Endodermal cell (in vitro differentiated cells): ENCODE results near the gene TMED7. TPM values are rescaled to one million over a fixed set of nuclear protein-coding genes. Genes with fewer than 3 reads are reported as not detected.

Experiments
- DNase-seq: peaks from one replicate; pipeline ENCODE4 v3.0.0-alpha.2; 2017
- H3K27ac ChIP-seq: 2 replicates; pipeline ENCODE4 v1.5.1; 2013; ENCODE audit warnings: mild to moderate bottlenecking, low read depth, low read length, moderate library complexity
- H3K27me3 ChIP-seq: 2 replicates; pipeline ENCODE4 v1.6.1; 2013; ENCODE audit warnings: mild to moderate bottlenecking, low read length, moderate library complexity; ENCODE audit not compliant: insufficient read depth, control insufficient read depth, poor library complexity, severe bottlenecking
- H3K36me3 ChIP-seq: 2 replicates; pipeline ENCODE4 v1.7.0; 2013; ENCODE audit warnings: mild to moderate bottlenecking, low read length, moderate library complexity; ENCODE audit not compliant: control insufficient read depth, insufficient read depth
- H3K4me1 ChIP-seq: one replicate; pipeline ENCODE4 v1.7.0; 2013; ENCODE audit warnings: low read length; ENCODE audit not compliant: control insufficient read depth, insufficient read depth
- H3K4me3 ChIP-seq: 2 replicates; pipeline ENCODE4 v1.5.1; 2013; ENCODE audit warnings: mild to moderate bottlenecking, low read length, moderate library complexity
- H3K9ac ChIP-seq: 2 replicates; pipeline ENCODE4 v1.6.1; 2013; ENCODE audit warnings: mild to moderate bottlenecking, low read length, moderate library complexity; ENCODE audit not compliant: poor library complexity, severe bottlenecking; ENCODE audit errors: extremely low read depth
- H3K9me3 ChIP-seq: 2 replicates; pipeline ENCODE4 v1.6.1; 2013; ENCODE audit warnings: mild to moderate bottlenecking, low read length, moderate library complexity; ENCODE audit not compliant: control insufficient read depth
- H3K27ac Mint-ChIP-seq: 2 replicates; pipeline ENCODE4 v1.8.0; 2020; ENCODE audit warnings: mixed read lengths
- H3K27me3 Mint-ChIP-seq: 2 replicates; pipeline ENCODE4 v1.8.0; 2021; ENCODE audit warnings: mild to moderate bottlenecking, mixed read lengths; ENCODE audit not compliant: insufficient read depth
- H3K36me3 Mint-ChIP-seq: 2 replicates; pipeline ENCODE4 v1.8.0; 2020; ENCODE audit warnings: low read depth, mixed read lengths
- H3K4me1 Mint-ChIP-seq: 2 replicates; pipeline ENCODE4 v1.8.0; 2020; ENCODE audit warnings: mixed read lengths
- H3K4me3 Mint-ChIP-seq: 2 replicates; pipeline ENCODE4 v1.8.0; 2020; ENCODE audit warnings: mild to moderate bottlenecking, moderate library complexity, mixed read lengths
- H3K9me3 Mint-ChIP-seq: 2 replicates; pipeline ENCODE4 v1.8.0; 2020; ENCODE audit warnings: mild to moderate bottlenecking, mixed read lengths
- WGBS, 2 experiments: methylation state at CpG; one replicate each; pipeline versions ENCODE4 v1.1.5 to v1.1.7; 2013; ENCODE audit warnings: missing lambda C conversion rate in 2 of 2, mixed read lengths in 1 of 2; ENCODE audit not compliant: insufficient coverage in 1 of 2, insufficient read length in 1 of 2; 5-methylcytosine and 5-hydroxymethylcytosine counted together
- total RNA-seq, 2 donors: library from RNA; stranded (reverse); fragmentation: NEBNext Ultra II Directional in 1 of 2; extraction: Animal tissue kit (Norgen Biotek cat#: 25700) in 1 of 2; gene quantifications; 2 replicates in 1 of 2; 3 replicates in 1 of 2; pipeline ENCODE4 v1.2.1, GENCODE V29; 2021
- TF ChIP-seq, protein P1 (sequence below): fragments of 200-600 bp; sonication (generic); conservative IDR thresholded peaks from 2 replicates; pipeline ENCODE4 v1.5.0; 2021; ENCODE audit warnings: antibody characterized with exemption, mild to moderate bottlenecking

The TMED7 gene
- total RNA-seq, 2 donors from 2014 or later, result 64.4 to 75.3 TPM

DNA sequence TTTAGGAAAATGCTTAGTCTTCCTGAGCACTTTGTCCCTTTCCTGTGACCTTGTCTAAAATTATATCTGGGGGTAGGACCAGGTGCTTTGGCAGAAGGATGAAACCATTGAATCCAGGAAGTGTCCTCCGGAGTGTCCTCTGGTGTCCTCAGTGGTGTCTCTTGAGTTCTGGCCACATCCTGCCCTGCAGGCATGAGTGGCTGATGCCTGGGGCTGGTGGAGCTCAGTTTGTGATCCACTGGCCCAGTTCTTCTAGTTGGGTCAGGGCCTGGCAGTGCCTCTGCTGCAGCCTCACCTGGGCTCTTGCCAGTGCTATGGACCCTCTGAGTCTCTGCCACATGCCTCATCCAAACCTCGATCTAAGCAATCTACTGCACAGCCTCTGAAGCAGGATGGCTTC is 14.4 kb upstream of the TMED7 start:
- no peaks in the 10 kb centered on the region for H3K4me1 ChIP-seq
- Mint-ChIP-seq H3K4me1 (peaks cover 14% of the 10 kb centered on the region), H3K27ac (no peak overlapping the region), H3K9me3 (no peaks in the 10 kb centered on the region), H3K4me3 (no peak overlapping the region), H3K27me3 (no peaks in the 10 kb centered on the region), H3K36me3 (no peaks in the 10 kb centered on the region)
- DNase-seq, result no peak
- no peak overlapping the region for H3K9ac ChIP-seq
- WGBS, 2 experiments, result 93 to 100% methylated on average over 1 to 2 of the region's 2 CpGs
- no peaks in the 10 kb centered on the region for H3K36me3 ChIP-seq
- H3K27ac ChIP-seq, result no peak overlapping the region
- no peaks in the 10 kb centered on the region for H3K9me3 ChIP-seq
- no peak overlapping the region for H3K4me3 ChIP-seq
- no peaks in the 10 kb centered on the region for H3K27me3 ChIP-seq
- TF ChIP-seq, protein P1, sequence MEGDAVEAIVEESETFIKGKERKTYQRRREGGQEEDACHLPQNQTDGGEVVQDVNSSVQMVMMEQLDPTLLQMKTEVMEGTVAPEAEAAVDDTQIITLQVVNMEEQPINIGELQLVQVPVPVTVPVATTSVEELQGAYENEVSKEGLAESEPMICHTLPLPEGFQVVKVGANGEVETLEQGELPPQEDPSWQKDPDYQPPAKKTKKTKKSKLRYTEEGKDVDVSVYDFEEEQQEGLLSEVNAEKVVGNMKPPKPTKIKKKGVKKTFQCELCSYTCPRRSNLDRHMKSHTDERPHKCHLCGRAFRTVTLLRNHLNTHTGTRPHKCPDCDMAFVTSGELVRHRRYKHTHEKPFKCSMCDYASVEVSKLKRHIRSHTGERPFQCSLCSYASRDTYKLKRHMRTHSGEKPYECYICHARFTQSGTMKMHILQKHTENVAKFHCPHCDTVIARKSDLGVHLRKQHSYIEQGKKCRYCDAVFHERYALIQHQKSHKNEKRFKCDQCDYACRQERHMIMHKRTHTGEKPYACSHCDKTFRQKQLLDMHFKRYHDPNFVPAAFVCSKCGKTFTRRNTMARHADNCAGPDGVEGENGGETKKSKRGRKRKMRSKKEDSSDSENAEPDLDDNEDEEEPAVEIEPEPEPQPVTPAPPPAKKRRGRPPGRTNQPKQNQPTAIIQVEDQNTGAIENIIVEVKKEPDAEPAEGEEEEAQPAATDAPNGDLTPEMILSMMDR, result no peak

DNA sequence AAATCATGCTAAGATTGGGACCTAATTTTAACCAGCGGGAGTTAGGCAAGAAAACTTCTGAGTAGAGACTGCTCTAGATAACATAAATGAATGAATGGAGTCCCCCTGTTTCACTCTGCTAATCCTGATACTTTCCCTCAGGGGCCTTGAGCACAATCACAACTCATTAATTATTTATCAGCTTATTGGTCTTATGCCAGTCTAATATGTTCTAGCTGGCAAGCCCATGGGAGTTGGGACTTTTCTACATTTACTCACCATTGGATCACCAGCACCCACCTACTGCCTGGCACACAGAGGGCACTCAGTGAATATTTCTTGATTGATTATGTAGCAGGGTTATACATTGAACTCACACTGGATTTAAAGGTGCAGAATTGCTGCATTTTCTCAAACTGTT is 13.5 kb upstream of the TMED7 start:
- TF ChIP-seq, protein P1, result no peak

DNA sequence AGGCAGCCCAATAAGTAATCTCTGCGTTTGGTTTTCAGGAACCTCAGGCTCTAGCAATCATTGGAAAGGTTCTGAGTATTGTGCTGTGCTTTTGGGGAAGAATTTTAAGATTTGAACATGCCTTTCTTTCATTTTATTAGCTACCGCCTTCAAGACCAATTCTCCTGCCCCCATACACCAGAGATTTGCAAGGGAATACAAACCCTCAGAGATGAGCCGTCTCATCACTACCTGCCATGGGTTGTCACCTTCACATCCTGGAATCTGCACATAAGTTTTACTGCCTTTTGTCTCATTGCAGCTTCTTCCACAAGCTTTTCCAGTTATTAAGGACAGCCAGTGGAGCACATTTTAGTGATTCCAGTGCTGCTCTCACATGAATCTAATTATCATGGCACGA is 11.7 kb upstream of the TMED7 start:
- TF ChIP-seq, protein P1, result no peak
- no peaks in the 10 kb centered on the region for H3K36me3 ChIP-seq
- H3K36me3 Mint-ChIP-seq, result no peaks in the 10 kb centered on the region
- no peak overlapping the region for H3K27ac Mint-ChIP-seq
- no peak for DNase-seq
- H3K4me1 Mint-ChIP-seq, result peaks cover 20% of the 10 kb centered on the region
- no peak overlapping the region for H3K4me3 ChIP-seq
- H3K9me3 ChIP-seq, result no peaks in the 10 kb centered on the region
- H3K9me3 Mint-ChIP-seq, result no peaks in the 10 kb centered on the region
- H3K4me1 ChIP-seq, result no peaks in the 10 kb centered on the region
- no peak overlapping the region for H3K9ac ChIP-seq
- 96 to 100% methylated on average over 1 to 4 of the region's 4 CpGs for WGBS, 2 experiments
- H3K27ac ChIP-seq, result no peak overlapping the region
- H3K27me3 Mint-ChIP-seq, result no peaks in the 10 kb centered on the region
- H3K27me3 ChIP-seq, result no peaks in the 10 kb centered on the region
- H3K4me3 Mint-ChIP-seq, result no peak overlapping the region

More for the DNA sequence above, 13.5 kb upstream of the TMED7 start:
- Mint-ChIP-seq H3K4me3 (no peak overlapping the region), H3K9me3 (no peaks in the 10 kb centered on the region), H3K36me3 (no peaks in the 10 kb centered on the region), H3K27me3 (no peaks in the 10 kb centered on the region), H3K4me1 (peaks cover 17% of the 10 kb centered on the region), H3K27ac (no peak overlapping the region)
- H3K9ac ChIP-seq, result no peak overlapping the region
- no peak for DNase-seq
- 91 to 100% methylated on average over 1 of the region's 1 CpG for WGBS, 2 experiments
- no peak overlapping the region for H3K27ac ChIP-seq
- H3K4me1 ChIP-seq, result no peaks in the 10 kb centered on the region
- no peaks in the 10 kb centered on the region for H3K9me3 ChIP-seq
- no peaks in the 10 kb centered on the region for H3K27me3 ChIP-seq
- H3K36me3 ChIP-seq, result no peaks in the 10 kb centered on the region
- H3K4me3 ChIP-seq, result no peak overlapping the region
